HS-27A (cell line): Measurements from ENCODE around the gene ZNF358.

Experiments
- DNase-seq: peaks from one replicate; pipeline ENCODE4 v3.0.0-alpha.2; 2012; ENCODE audit warnings: low read depth, missing footprints

The ZNF358 gene

DNA sequence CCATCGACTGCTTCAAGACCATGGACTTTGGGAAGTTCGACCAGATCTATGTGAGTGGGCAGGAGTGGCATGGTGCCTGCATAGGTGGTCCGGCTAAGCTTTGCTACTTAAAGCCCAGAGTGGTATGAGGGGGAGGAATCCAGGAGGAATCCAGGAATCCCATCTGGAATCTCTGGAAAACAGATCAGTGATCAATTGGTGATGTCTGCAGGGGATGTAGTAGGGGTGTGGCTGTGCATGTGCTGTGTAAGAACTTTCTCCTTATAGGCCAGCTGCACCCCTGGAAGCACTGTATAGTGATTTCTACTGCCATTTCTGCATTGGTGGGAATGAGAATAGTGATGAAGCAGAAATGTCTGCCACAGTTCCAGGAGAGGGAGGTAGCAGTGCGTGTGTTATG, 43.2 kb downstream of the ZNF358 start:
- no peak for DNase-seq

DNA sequence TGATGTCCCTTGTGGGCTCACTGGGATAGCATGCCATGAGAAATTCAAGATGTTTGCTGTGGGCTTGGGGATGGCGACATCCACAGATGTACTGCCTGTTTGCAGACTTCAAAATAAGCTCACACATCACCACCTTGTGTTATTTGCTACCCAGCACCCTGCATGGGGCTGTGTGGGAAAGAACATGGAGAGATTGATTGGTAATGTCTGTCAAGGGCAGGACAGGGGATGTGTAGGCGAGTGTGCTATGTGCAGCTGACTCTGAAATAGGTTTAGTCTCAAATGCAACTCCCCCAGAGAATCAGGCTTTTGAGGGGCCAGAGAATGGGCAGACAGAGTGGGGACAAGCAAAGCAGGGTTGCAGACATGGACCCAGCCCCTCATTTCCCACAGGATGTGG, 44.4 kb downstream of the ZNF358 start:
- no peak for DNase-seq

GRCh38 chr19:7561325-7561724, 45.4 kb downstream of the ZNF358 start:
- no peak for DNase-seq

DNA sequence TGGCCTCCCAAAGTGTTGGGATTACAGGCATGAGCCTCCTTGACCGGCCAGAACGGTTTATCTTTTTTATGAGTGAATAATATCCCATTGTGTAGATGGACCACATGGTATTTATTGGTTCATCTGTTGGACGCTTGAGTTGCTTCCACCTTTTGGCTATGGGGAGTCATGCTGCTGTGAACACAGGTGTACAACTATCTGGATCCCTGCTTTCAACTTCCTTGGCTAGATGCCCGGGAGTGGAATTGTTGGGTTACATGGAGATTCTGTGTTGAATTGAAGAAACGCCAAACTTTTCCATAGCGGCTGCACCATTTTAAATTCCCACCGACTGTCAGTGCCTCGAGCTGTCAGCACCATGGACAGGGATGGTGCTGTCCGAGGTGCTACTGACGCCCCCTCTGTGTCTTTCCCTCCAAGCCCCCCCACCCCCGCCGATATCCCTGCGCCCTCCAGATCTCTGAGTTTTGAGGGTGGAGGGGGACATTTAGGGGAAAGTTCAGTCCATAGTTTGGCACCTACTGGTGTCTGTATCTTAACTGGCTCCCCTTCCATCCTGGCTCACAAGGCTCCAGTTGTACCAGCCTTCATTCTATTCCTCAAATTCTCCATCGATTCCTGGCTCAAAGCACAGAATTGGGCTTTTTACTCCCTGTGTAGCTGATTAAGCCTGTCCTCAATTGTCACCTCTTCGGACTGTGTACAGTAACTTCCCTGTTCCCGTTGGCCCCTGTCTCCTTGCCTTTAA, 46.9 kb downstream of the ZNF358 start:
- no peak for DNase-seq

GRCh38 chr19:7564866-7565265, 49.0 kb downstream of the ZNF358 start:
- no peak for DNase-seq

DNA sequence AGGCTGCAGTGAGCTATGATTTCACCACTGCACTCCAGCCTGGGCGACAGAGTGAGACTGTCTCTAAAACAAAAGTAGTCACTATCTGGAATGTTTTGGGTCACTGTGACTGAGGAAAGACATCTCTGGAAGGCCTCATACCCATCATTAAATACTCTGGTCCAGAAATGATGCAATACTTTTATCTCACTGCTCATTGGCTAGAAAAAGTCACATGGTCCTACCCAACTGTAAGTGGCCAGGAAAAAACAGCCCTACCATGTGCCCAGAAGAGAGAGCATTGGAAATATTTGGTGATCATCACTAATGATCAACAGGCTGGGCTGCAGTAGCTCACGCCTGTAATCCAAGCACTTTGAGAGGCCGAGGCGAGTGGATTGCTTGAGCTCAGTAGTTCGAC, 49.4 kb downstream of the ZNF358 start:
- no peak for DNase-seq
